NCI-H2196 treated with DMSO at 0.1 percent for 48 hours (cell line): ENCODE results near the gene UNC79.
"Not testable (repeated sequence)": the region's sequence is repeated elsewhere in the genome, so short reads cannot be mapped to it uniquely, and the experiment has no call there.

Source experiments
- DNase-seq: peaks from one replicate; lab custom pipeline; 2025; ENCODE audit not compliant: unreplicated experiment; lab: John Stamatoyannopoulos, UW

Gene UNC79

GRCh38 chr14:93493054-93493453 is 62.3 kb downstream of the UNC79 start:
- no peak for DNase-seq

- not testable (repeated sequence) for DNase-seq
These were observed 62.9 kb downstream of the UNC79 start for GRCh38 chr14:93493622-93494021.

GRCh38 chr14:93496856-93497741 is 66.4 kb downstream of the UNC79 start:
- no peak for DNase-seq

GRCh38 chr14:93510056-93510455 is 79.3 kb downstream of the UNC79 start:
- no peak for DNase-seq

- DNase-seq = no peak
These were observed 80.3 kb downstream of the UNC79 start for GRCh38 chr14:93511001-93511400.

GRCh38 chr14:93520053-93520607 is 89.4 kb downstream of the UNC79 start:
- no peak for DNase-seq

GRCh38 chr14:93522221-93522620 is 91.5 kb downstream of the UNC79 start:
- no peak for DNase-seq

- DNase-seq = not testable (repeated sequence)
These were observed 94.5 kb downstream of the UNC79 start for GRCh38 chr14:93525216-93525615.

GRCh38 chr14:93525696-93526451 is 95.1 kb downstream of the UNC79 start:
- DNase-seq = no peak

GRCh38 chr14:93527203-93527607 is 96.5 kb downstream of the UNC79 start:
- no peak for DNase-seq

- DNase-seq = no peak
These were observed 98.3 kb downstream of the UNC79 start for GRCh38 chr14:93528884-93529558.

GRCh38 chr14:93531644-93532043 is 100.9 kb downstream of the UNC79 start:
- no peak for DNase-seq

GRCh38 chr14:93532541-93532940 is 101.8 kb downstream of the UNC79 start:
- DNase-seq = no peak

GRCh38 chr14:93533437-93533836 is 102.7 kb downstream of the UNC79 start:
- DNase-seq = no peak

GRCh38 chr14:93533842-93534241 is 103.1 kb downstream of the UNC79 start:
- no peak for DNase-seq

- DNase-seq = no peak
These were observed 104.8 kb downstream of the UNC79 start for GRCh38 chr14:93535537-93535936.

- no peak for DNase-seq
These were observed 106.2 kb downstream of the UNC79 start for GRCh38 chr14:93536945-93537344.

- no peak for DNase-seq
These were observed 107.2 kb downstream of the UNC79 start for GRCh38 chr14:93537951-93538350.

GRCh38 chr14:93538413-93538812 is 107.7 kb downstream of the UNC79 start:
- DNase-seq = no peak

- no peak for DNase-seq
These were observed 109.5 kb downstream of the UNC79 start for GRCh38 chr14:93540235-93540634.

- no peak for DNase-seq
These were observed 113.0 kb downstream of the UNC79 start for GRCh38 chr14:93543766-93544165.
